ENCODE data around the gene DEFB132. TPM values are rescaled to one million over a fixed set of nuclear protein-coding genes. Genes with fewer than 3 reads are reported as not detected.

The DEFB132 gene
- total RNA-seq, 2 experiments from 2014 or later, result not detected

DNA sequence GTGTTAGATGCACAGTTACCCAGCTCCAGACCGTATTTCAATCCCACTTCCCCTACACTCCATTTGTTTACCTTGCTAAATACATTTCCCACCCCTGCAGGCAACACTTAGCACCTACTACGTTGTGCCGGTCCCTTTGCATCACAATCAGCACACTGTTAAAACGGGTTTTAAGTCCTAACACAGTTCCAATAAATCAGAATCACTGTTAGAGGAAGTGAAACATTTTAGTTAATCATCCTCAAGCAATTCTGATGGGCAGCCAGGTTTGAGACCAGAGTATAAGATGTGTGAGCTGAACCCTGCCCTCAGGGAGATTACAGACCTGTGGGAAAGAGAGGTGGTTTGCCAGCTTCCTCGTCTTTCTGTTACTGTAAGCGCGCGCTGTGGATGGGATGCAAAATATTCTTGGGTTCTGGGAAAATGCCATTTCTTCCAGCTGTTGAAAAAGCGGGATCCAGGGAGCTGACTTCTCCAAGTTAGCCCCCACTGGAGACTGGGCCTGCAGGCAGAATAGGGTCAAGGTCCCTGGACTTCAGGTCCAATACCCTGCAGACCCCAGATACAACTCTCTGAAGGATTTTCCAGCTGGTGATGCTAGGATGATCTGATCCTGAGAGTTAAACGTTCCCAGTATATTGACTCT is 42.9 kb downstream of the DEFB132 start:
- POLR2A ChIA-PET, result interaction anchor here (0.7 to 1.6 kb wide), 2 partner anchors 10 to 24 kb away, joined by 3 to 6 read pairs; no protein-coding TSS in a partner anchor
- H2AFZ ChIP-seq (ENCODE audit: low read length), result no peak overlapping the region
- no peak for TF ChIP-seq EZH2phosphoT487 (IDR thresholded peaks at IDR 0.05; ENCODE audit: borderline replicate concordance, low read depth, low read length)
- TF ChIP-seq, protein P1, sequence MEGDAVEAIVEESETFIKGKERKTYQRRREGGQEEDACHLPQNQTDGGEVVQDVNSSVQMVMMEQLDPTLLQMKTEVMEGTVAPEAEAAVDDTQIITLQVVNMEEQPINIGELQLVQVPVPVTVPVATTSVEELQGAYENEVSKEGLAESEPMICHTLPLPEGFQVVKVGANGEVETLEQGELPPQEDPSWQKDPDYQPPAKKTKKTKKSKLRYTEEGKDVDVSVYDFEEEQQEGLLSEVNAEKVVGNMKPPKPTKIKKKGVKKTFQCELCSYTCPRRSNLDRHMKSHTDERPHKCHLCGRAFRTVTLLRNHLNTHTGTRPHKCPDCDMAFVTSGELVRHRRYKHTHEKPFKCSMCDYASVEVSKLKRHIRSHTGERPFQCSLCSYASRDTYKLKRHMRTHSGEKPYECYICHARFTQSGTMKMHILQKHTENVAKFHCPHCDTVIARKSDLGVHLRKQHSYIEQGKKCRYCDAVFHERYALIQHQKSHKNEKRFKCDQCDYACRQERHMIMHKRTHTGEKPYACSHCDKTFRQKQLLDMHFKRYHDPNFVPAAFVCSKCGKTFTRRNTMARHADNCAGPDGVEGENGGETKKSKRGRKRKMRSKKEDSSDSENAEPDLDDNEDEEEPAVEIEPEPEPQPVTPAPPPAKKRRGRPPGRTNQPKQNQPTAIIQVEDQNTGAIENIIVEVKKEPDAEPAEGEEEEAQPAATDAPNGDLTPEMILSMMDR (conservative IDR thresholded peaks at IDR 0.05; ENCODE audit: low read length), result no peak
- H3K4me2 ChIP-seq (ENCODE audit: low read length), result peak overlapping the region; percentile 78
- H3K36me3 ChIP-seq (ENCODE audit: insufficient read depth, low read length), result peaks cover 16% of the 10 kb centered on the region
- peaks cover 31% of the 10 kb centered on the region for H3K4me1 ChIP-seq (ENCODE audit: insufficient read depth, low read length, poor library complexity, severe bottlenecking)
- intact Hi-C loops (cut with micrococcal nuclease; ENCODE audit: unreplicated experiment), result no loop called here
- H3K9me2 ChIP-seq (ENCODE audit: insufficient read depth, low read length), result no peaks in the 10 kb centered on the region
- H4K20me1 ChIP-seq (ENCODE audit: insufficient read depth, low read length), result peaks cover 20% of the 10 kb centered on the region; the same call in 1 of the 2 replicates
- DNase-seq (ENCODE audit: low spot score), result peak; percentile 26
- CTCF ChIA-PET (ENCODE audit: unreplicated experiment), result no interaction called here
- peak overlapping the region; percentile 80 for H3K4me3 ChIP-seq (ENCODE audit: low read depth, low read length, poor library complexity, severe bottlenecking)
- H3K79me2 ChIP-seq (ENCODE audit: insufficient read depth, low read depth, low read length), result peaks cover 34% of the 10 kb centered on the region
- no peak overlapping the region for H3K27ac ChIP-seq (ENCODE audit: low read depth, low read length, poor library complexity, severe bottlenecking)
- no peaks in the 10 kb centered on the region for H3K9me3 ChIP-seq (ENCODE audit: low read length)
- no TSS peak for BruUV-seq (replicated peaks)

GRCh38 chr20:301886-302848 is 44.6 kb downstream of the DEFB132 start:
- intact Hi-C loops (cut with micrococcal nuclease; ENCODE audit: unreplicated experiment), result no loop called here
- H2AFZ ChIP-seq (ENCODE audit: low read length), result no peak overlapping the region
- H3K4me2 ChIP-seq (ENCODE audit: low read length), result no peak overlapping the region
- peaks cover 16% of the 10 kb centered on the region for H3K36me3 ChIP-seq (ENCODE audit: insufficient read depth, low read length)
- peaks cover 24% of the 10 kb centered on the region for H3K4me1 ChIP-seq (ENCODE audit: insufficient read depth, low read length, poor library complexity, severe bottlenecking)
- no peak for DNase-seq (ENCODE audit: low spot score)
- ChIA-PET POLR2A (no interaction called here), CTCF (ENCODE audit: unreplicated experiment) (no interaction called here)
- H3K4me3 ChIP-seq (ENCODE audit: low read depth, low read length, poor library complexity, severe bottlenecking), result no peak overlapping the region
- no peaks in the 10 kb centered on the region for H3K9me2 ChIP-seq (ENCODE audit: insufficient read depth, low read length)
- H3K79me2 ChIP-seq (ENCODE audit: insufficient read depth, low read depth, low read length), result peaks cover 30% of the 10 kb centered on the region
- no peaks in the 10 kb centered on the region for H3K9me3 ChIP-seq (ENCODE audit: low read length)
- no peak overlapping the region for H3K27ac ChIP-seq (ENCODE audit: low read depth, low read length, poor library complexity, severe bottlenecking)
- TF ChIP-seq, protein P1 (conservative IDR thresholded peaks at IDR 0.05; ENCODE audit: low read length), result no peak
- TF ChIP-seq EZH2phosphoT487 (IDR thresholded peaks at IDR 0.05; ENCODE audit: borderline replicate concordance, low read depth, low read length), result no peak
- H4K20me1 ChIP-seq (ENCODE audit: insufficient read depth, low read length), result peaks cover 20% of the 10 kb centered on the region; the same call in 1 of the 2 replicates
- BruUV-seq (replicated peaks), result no TSS peak

Data from OCI-LY7 (cell line).